Measurements from ENCODE around the gene HOMER2. TPM values are rescaled to one million over a fixed set of nuclear protein-coding genes. Genes with fewer than 3 reads are reported as not detected.

The HOMER2 gene
- total RNA-seq, 1 donor from 2014 or later, result 32.1 TPM

DNA sequence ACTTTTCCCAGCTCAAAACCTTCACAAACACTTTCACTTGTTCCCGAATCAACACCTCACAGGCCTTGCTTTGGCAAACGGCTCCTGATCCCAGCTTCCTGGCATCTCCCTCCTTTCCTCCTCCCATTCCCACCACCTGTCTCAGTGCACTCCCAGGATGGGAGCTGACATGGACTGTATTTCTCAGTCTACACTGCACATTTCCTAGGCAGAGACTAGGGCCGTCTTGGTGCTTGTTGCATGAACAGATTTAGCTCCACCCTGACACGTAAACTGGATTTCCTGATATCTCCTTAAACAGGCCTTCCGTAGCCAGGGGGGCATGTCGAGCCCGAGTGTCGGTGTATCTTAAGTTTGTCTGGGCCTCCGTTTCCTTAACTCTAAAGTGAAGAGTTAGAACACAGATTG lies 143.9 kb downstream of the HOMER2 start:
- intact Hi-C loops (cut with micrococcal nuclease), result loop anchor here (1.0 kb wide), 2 partner anchors 58 to 268 kb away; partner anchors contain the start of gene RPS17
- Mint-ChIP-seq H3K36me3 (ENCODE audit: low read depth) (peaks cover 14% of the 10 kb centered on the region), H3K27me3 (peaks cover 20% of the 10 kb centered on the region), H3K9me3 (no peaks in the 10 kb centered on the region), H3K27ac (no peak overlapping the region), H3K4me3 (no peak overlapping the region), H3K4me1 (peaks cover 20% of the 10 kb centered on the region)
- no peak for DNase-seq

DNA sequence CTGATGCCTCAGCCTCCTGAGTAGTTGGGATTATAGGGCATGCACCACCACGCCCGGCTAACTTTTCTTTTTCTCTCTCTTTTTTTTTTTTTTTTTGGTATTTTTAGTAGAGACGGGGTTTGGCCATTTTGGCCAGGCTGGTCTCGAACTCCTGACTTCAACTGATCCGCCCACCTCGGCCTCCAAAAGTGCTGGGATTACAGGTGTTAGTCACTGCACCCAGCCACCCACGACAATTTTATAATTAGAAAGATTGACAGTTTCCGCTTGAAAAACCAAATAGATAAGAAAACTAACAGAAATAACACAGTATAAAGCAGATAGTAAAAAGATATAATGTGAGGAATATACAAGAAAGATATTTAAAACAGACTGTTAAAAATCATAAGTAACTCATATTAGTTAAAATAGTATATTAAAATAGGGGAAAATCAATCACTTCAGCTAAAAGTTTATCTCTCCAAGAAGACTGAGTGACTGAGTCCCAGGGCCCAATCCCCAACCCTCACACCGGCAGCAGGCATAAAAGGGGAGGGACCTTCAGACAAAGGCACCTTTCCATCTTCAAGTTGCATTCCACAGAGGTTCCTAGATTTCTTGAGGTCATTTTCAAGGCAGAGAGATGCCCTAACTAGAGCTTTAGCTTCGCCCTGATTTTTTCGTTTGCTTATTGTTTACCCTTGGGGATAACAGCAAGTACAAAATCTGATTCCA lies 144.4 kb downstream of the HOMER2 start:
- H3K4me1 Mint-ChIP-seq, result peaks cover 20% of the 10 kb centered on the region
- intact Hi-C loops (cut with micrococcal nuclease), result no loop called here
- peaks cover 13% of the 10 kb centered on the region for H3K36me3 Mint-ChIP-seq (ENCODE audit: low read depth)
- H3K4me3 Mint-ChIP-seq, result no peak overlapping the region
- H3K27ac Mint-ChIP-seq, result no peak overlapping the region
- DNase-seq, result no peak
- H3K27me3 Mint-ChIP-seq, result peaks cover 25% of the 10 kb centered on the region
- no peaks in the 10 kb centered on the region for H3K9me3 Mint-ChIP-seq

DNA sequence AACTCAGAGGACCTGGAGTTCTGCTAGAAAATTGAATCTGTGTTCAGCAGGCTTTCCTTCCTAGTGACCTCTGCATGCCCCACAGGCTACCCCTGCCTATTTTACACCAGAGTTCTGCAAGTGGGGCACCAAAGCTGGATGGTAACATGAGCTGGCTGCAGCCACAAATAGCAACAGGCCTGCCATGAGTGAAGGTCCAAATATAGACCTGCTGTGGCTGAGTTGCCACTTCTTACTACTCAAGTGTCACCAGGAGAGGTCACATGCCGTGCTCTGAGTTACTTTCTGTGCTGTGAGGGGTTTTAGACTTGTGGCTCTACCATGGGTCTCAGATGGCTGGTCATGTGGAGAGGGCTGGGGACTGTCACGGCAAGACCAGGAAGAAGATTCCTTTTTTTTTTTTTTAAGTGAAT lies 146.5 kb downstream of the HOMER2 start, which contains the start of gene FSD2:
Gene FSD2, minus strand, starts transcription at position 76 of the 413 bp plus-strand sequence. CDS start 18,679 bp downstream, outside the sequence.
- intact Hi-C loops (cut with micrococcal nuclease), result no loop called here
- DNase-seq, result no peak
- H3K9me3 Mint-ChIP-seq, result no peaks in the 10 kb centered on the region
- H3K27ac Mint-ChIP-seq, result no peak within 1 kb of the TSS
- H3K4me1 Mint-ChIP-seq, result peaks cover 14% of the 10 kb centered on the region
- H3K36me3 Mint-ChIP-seq (ENCODE audit: low read depth), result no peaks in the 10 kb centered on the region
- H3K27me3 Mint-ChIP-seq, result peaks cover 40% of the 10 kb centered on the region
- no peak within 1 kb of the TSS for H3K4me3 Mint-ChIP-seq

DNA sequence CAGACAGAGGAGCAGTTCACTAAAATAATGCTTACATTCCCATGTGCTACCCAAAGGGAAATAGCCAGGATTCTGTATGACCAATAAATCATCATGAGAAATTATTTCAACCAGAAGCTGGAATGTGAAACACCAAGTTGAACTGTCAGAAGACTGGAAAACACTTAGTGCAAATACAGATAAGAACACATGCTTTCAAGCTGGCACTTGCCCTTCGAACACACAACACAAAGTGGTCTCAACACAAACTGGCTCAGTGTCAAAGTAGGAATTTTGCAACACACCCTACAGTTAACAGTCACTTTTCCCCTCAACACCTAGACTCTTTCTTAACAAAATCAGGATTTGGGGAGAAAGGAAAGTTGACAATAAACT lies 148.0 kb downstream of the HOMER2 start:
- DNase-seq, result no peak
- intact Hi-C loops (cut with micrococcal nuclease), result no loop called here
- Mint-ChIP-seq H3K4me1 (peaks cover 9% of the 10 kb centered on the region), H3K36me3 (ENCODE audit: low read depth) (no peaks in the 10 kb centered on the region), H3K9me3 (no peaks in the 10 kb centered on the region), H3K27ac (no peak overlapping the region), H3K27me3 (peaks cover 48% of the 10 kb centered on the region), H3K4me3 (no peak overlapping the region)

DNA sequence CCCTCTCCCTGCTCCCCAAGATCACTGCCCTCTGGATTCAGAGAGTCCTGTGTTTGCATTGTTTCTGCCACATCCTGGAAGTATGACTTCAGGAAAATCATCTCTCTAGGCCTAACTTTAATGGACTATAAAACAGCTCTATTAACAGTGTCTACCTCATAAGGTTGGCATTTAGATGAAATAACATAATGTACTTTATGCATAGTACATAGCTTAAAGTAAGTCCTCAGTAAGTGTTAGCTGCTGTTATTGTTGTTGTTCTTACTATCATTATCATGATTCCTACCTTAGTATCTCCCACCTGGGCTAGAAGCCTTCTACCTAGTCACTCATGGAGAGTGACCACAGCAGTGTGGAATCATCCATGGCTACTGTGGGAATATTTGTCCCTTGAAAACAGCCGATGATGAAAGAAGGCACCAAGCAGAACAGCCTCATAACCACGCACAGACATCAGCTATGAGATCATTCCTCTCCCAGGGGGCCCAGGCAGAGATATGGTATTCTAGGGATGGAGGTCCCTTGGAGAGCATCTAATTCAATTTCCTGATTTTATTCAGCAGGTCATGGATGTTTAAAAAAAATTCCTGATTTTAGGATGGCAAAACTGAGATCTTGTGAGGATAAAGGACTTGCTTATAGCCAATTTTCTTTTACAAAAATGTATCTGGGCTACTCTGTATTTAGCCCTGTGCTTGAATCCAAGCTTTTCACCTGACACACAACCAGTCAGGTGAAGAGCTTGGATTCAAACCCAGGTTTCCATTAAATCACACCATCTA lies 148.5 kb downstream of the HOMER2 start:
- H3K4me3 Mint-ChIP-seq, result no peak overlapping the region
- no peak for DNase-seq
- H3K27ac Mint-ChIP-seq, result no peak overlapping the region
- H3K4me1 Mint-ChIP-seq, result peaks cover 5% of the 10 kb centered on the region
- H3K27me3 Mint-ChIP-seq, result peaks cover 54% of the 10 kb centered on the region
- intact Hi-C loops (cut with micrococcal nuclease), result no loop called here
- no peaks in the 10 kb centered on the region for H3K36me3 Mint-ChIP-seq (ENCODE audit: low read depth)
- no peaks in the 10 kb centered on the region for H3K9me3 Mint-ChIP-seq

DNA sequence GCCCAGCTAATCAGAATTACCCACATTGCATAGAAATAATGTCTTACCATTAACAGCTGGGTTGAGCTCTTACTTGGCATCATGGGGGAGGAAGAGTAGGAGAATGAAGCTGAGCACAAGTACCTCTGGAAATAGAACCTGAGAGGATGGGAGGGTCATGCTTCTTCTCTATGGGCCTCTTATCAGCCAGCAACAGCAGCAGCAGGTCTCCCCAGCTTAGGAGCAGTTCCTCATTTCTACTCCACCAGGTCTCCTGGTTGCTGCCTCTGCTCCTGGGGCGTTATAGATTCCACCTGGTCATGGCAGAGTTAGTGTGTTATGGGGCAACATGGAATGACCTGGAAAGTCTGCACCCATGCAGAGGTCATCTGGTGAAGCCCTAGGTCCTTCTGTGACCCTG lies 150.0 kb downstream of the HOMER2 start:
- Mint-ChIP-seq H3K4me1 (no peaks in the 10 kb centered on the region), H3K4me3 (no peak overlapping the region), H3K27me3 (peaks cover 56% of the 10 kb centered on the region), H3K9me3 (no peaks in the 10 kb centered on the region), H3K27ac (no peak overlapping the region), H3K36me3 (ENCODE audit: low read depth) (no peaks in the 10 kb centered on the region)
- no peak for DNase-seq
- intact Hi-C loops (cut with micrococcal nuclease), result no loop called here

DNA sequence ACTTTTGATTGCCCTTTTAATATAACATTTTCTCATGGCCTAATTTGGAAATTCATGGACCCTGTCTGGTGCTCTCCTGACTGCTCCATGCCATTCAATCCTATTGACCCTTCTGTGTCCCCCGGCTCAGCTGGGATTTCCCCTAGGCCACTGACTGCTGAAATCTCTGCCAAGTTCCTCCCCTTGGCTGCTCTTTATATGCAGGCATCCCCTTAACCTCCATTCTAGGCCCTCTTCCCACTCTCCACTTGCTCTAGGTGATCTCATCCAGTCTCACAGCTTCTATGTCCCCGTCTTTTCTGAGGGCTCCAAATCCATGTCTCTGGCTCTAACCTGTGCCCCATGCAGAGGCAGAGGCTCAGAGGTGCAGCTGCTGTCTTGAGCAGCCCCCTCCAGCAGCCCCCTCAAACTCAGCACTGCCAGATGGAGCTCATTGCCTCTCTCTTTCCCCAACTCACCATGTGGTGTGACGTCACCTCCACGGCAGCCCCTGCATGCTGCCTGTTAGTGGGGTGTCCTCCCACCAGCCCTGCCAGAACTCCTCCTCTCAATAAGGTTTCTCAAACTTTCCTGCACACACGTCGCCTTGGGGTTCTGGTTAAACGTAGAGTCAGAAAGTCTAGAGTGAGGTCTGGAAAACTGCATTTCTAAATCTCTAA lies 153.2 kb downstream of the HOMER2 start:
- H3K4me3 Mint-ChIP-seq, result no peak overlapping the region
- DNase-seq, result no peak
- H3K4me1 Mint-ChIP-seq, result no peaks in the 10 kb centered on the region

More for the DNA sequence above, 153.2 kb downstream of the HOMER2 start:
- Mint-ChIP-seq H3K27me3 (peaks cover 51% of the 10 kb centered on the region), H3K36me3 (ENCODE audit: low read depth) (no peaks in the 10 kb centered on the region), H3K9me3 (peaks cover 2% of the 10 kb centered on the region), H3K27ac (no peak overlapping the region)
- intact Hi-C loops (cut with micrococcal nuclease), result no loop called here

Other genes starting within 250 kb of the HOMER2 start
- not detected in 2 replicates for gene AP3B2, start 242.8 kb downstream of the HOMER2 start, total RNA-seq
- gene FSD2, start 146.7 kb downstream of the HOMER2 start, total RNA-seq, result not detected in 2 replicates
- 5.1 and 6.7 TPM in 2 replicates for gene WHAMM, start 143.1 kb downstream of the HOMER2 start, total RNA-seq
- gene RAMAC, start 33.5 kb upstream of the HOMER2 start, total RNA-seq, result 23.9 and 26.4 TPM in 2 replicates
- gene C15orf40, start 58.9 kb upstream of the HOMER2 start, total RNA-seq, result 23.6 and 30.8 TPM in 2 replicates
- gene BTBD1, start 114.5 kb upstream of the HOMER2 start, total RNA-seq, result 61.7 and 62.7 TPM in 2 replicates
- 3.6 and 4.0 TPM in 2 replicates for gene TM6SF1, start 154.9 kb upstream of the HOMER2 start, total RNA-seq